ENCODE measurements around the gene FMO1. TPM values are rescaled to one million over a fixed set of nuclear protein-coding genes. Genes with fewer than 3 reads are reported as not detected.

Gene FMO1
- total RNA-seq, 6 experiments from 2014 or later, result not detected

DNA sequence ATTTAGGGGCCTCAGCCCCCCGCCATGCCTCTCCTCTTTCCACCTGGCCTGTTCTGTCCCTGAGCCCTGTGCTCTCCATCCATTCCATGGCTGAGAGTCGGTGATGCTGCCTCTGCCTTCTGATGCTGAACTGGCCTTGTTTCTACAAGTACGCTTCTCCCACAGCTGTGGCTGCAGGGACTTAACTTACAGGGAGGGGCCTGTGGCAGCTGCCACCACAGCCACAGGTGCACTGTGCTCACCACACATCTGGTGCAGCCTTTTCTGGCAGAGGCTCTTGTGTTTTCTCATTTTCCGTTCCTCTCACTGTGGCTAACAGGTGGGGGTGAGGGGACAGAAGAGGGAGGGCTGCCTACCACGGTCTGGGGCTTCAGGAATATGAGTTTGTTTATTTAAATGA lies 4.2 kb downstream of the FMO1 start:
- Mint-ChIP-seq H3K4me1 (ENCODE audit: low read depth) (peaks cover 24% of the 10 kb centered on the region), H3K27ac (no peak overlapping the region), H3K36me3 (ENCODE audit: low read depth) (no peaks in the 10 kb centered on the region), H3K9me3 (no peaks in the 10 kb centered on the region), H3K4me3 (no peak overlapping the region), H3K27me3 (ENCODE audit: insufficient read depth) (peaks cover 6% of the 10 kb centered on the region)
- TF ChIP-seq, protein P1, sequence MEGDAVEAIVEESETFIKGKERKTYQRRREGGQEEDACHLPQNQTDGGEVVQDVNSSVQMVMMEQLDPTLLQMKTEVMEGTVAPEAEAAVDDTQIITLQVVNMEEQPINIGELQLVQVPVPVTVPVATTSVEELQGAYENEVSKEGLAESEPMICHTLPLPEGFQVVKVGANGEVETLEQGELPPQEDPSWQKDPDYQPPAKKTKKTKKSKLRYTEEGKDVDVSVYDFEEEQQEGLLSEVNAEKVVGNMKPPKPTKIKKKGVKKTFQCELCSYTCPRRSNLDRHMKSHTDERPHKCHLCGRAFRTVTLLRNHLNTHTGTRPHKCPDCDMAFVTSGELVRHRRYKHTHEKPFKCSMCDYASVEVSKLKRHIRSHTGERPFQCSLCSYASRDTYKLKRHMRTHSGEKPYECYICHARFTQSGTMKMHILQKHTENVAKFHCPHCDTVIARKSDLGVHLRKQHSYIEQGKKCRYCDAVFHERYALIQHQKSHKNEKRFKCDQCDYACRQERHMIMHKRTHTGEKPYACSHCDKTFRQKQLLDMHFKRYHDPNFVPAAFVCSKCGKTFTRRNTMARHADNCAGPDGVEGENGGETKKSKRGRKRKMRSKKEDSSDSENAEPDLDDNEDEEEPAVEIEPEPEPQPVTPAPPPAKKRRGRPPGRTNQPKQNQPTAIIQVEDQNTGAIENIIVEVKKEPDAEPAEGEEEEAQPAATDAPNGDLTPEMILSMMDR (IDR thresholded peaks at IDR 0.05), result no peak
- no peak for DNase-seq

DNA sequence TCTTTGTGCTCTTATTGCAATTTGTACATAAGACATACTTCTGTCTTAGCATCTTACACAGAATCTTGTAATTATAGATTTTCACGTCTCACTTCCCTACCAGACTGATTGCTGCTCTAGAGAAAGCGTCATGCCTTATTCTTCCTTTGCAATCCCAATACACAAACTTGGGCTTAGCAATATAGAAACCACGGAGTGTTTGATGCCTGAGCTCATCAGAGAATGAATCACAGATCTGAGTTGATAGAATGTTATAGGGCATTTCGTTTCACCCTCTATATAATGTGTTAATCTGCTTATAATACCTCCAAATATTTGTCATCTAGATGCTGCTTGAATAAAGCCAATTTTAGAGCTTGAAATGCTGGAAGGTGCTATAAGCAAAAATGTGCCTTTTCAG lies 6.6 kb downstream of the FMO1 start:
- Mint-ChIP-seq H3K36me3 (ENCODE audit: low read depth) (no peaks in the 10 kb centered on the region), H3K9me3 (no peaks in the 10 kb centered on the region), H3K4me3 (no peak overlapping the region), H3K27me3 (ENCODE audit: insufficient read depth) (peaks cover 4% of the 10 kb centered on the region; the same call in 1 of the 2 replicates), H3K4me1 (ENCODE audit: low read depth) (peaks cover 25% of the 10 kb centered on the region), H3K27ac (no peak overlapping the region)
- peak; percentile 59 for DNase-seq
- TF ChIP-seq, protein P1 (IDR thresholded peaks at IDR 0.05), result no peak

DNA sequence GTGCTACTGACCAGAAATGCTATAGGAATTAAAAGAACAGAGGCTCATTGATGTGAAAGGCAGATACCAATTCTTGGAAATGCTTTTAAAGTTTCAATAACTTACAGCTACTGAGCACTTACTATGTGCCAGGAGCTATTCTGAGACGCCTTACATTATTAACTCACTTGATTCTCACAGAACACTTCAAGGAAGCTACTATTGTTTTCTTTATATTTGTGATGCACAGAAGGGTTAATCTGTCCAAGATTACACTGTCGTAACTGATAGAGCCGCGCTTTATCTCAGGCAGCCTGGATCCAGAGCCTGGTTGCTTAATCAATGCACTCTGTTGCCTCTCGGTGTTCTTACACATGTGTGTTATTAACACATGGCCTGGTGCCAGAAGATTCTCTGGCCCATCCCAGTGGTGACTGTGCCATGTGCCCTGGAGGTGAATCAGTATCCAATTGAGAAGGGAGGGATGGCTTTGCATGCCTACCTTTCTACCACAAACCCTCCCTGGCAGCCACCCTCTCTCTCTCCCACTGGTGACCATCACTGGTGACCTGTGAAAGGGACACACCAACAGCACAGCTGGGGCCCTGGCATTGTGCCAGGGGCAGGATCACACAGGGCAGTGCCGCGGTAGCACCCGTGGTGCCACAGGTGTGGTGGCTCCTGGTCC lies 8.8 kb downstream of the FMO1 start:
- H3K4me3 Mint-ChIP-seq, result no peak overlapping the region
- TF ChIP-seq, protein P1 (IDR thresholded peaks at IDR 0.05), result no peak
- no peak overlapping the region for H3K27ac Mint-ChIP-seq
- H3K27me3 Mint-ChIP-seq (ENCODE audit: insufficient read depth), result peaks cover 9% of the 10 kb centered on the region; the same call in 1 of the 2 replicates
- H3K9me3 Mint-ChIP-seq, result no peaks in the 10 kb centered on the region
- H3K4me1 Mint-ChIP-seq (ENCODE audit: low read depth), result peaks cover 25% of the 10 kb centered on the region
- no peaks in the 10 kb centered on the region for H3K36me3 Mint-ChIP-seq (ENCODE audit: low read depth)
- DNase-seq, result peak; percentile 56

DNA sequence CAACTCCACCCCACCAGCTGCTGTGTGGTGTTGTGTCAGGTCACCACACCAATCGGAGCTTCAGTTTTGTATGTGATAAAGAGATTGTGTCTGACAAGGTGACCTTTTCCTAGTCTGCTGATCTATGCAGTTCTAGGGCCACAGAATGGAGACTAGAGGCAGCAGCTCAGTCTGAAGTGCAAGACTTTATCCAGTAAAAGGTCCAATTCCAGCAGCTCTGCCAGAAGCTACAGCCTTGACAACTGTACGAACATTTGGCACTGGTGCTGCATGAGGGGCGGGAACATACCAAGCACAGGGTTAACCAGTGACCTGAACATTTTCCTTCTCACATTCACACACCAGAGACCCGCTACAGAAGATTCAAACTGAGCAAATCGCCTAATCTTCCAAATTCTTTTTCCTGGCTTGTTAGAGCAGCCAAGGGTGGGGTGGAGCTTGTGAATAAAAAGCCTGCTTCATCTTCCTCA lies 9.3 kb downstream of the FMO1 start:
- H3K27ac Mint-ChIP-seq, result no peak overlapping the region
- TF ChIP-seq, protein P1 (IDR thresholded peaks at IDR 0.05), result no peak
- no peaks in the 10 kb centered on the region for H3K36me3 Mint-ChIP-seq (ENCODE audit: low read depth)
- no peaks in the 10 kb centered on the region for H3K9me3 Mint-ChIP-seq
- no peak for DNase-seq
- H3K4me1 Mint-ChIP-seq (ENCODE audit: low read depth), result peaks cover 25% of the 10 kb centered on the region
- H3K27me3 Mint-ChIP-seq (ENCODE audit: insufficient read depth), result peaks cover 7% of the 10 kb centered on the region; the same call in 1 of the 2 replicates
- H3K4me3 Mint-ChIP-seq, result no peak overlapping the region

DNA sequence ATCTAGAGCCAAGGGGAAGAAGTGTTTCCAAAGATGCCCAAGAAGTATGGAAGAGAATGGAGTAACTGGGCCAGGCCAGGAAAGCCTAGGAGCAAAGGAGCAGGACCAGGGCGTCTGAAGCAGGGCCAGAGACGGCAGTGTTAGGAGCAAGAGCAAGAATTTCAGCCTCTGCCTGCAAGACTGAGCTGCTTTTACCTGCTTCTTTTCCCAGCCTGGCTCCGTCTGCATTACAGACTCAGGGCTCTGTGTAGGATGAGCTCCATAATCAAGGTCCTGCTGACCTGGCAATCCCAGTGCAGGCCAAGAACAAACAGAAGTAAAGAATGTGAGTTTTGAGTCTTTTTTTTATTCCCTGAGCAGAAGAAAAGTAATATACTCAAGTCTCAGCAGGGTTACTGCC lies 10.1 kb downstream of the FMO1 start:
- no peaks in the 10 kb centered on the region for H3K36me3 Mint-ChIP-seq (ENCODE audit: low read depth)
- no peaks in the 10 kb centered on the region for H3K9me3 Mint-ChIP-seq
- H3K27ac Mint-ChIP-seq, result no peak overlapping the region
- H3K4me1 Mint-ChIP-seq (ENCODE audit: low read depth), result peaks cover 25% of the 10 kb centered on the region
- no peak for DNase-seq
- TF ChIP-seq, protein P1 (IDR thresholded peaks at IDR 0.05), result no peak
- H3K27me3 Mint-ChIP-seq (ENCODE audit: insufficient read depth), result peaks cover 8% of the 10 kb centered on the region; the same call in 1 of the 2 replicates
- no peak overlapping the region for H3K4me3 Mint-ChIP-seq
